GM19099 (cell line): ENCODE measurements around the gene ANKRD1.

Experiments
- POLR2A ChIP-seq: IDR thresholded peaks from 3 replicates; pipeline ENCODE4 v1.6.1; 2011; ENCODE audit warnings: low read depth; ENCODE audit not compliant: insufficient read length; ENCODE audit errors: extremely low read depth

The ANKRD1 gene

GRCh38 chr10:90920986-90921666 lies at the start of gene ANKRD1:
ANKRD1 (minus strand) TSS chr10:90921087; CDS start chr10:90921027, 60 bp downstream.
- no peak for TF ChIP-seq POLR2A

- TF ChIP-seq POLR2A = no peak
These were observed 49.2 kb upstream of the ANKRD1 start for GRCh38 chr10:90969947-90970673.

GRCh38 chr10:90969121-90969534 lies 48.2 kb upstream of the ANKRD1 start:
- TF ChIP-seq POLR2A = no peak

- no peak for TF ChIP-seq POLR2A
These were observed 47.6 kb upstream of the ANKRD1 start for GRCh38 chr10:90968328-90969081.

GRCh38 chr10:90967865-90968264 lies 47.0 kb upstream of the ANKRD1 start:
- TF ChIP-seq POLR2A = no peak

GRCh38 chr10:90966146-90966545 lies 45.3 kb upstream of the ANKRD1 start:
- no peak for TF ChIP-seq POLR2A

GRCh38 chr10:90965720-90966119 lies 44.8 kb upstream of the ANKRD1 start:
- no peak for TF ChIP-seq POLR2A

- TF ChIP-seq POLR2A = no peak
These were observed 44.0 kb upstream of the ANKRD1 start for GRCh38 chr10:90964781-90965465.

- TF ChIP-seq POLR2A = no peak
These were observed 42.4 kb upstream of the ANKRD1 start for GRCh38 chr10:90963331-90963730.

- TF ChIP-seq POLR2A = no peak
These were observed 39.5 kb upstream of the ANKRD1 start for GRCh38 chr10:90960355-90960814.

GRCh38 chr10:90959826-90960225 lies 38.9 kb upstream of the ANKRD1 start:
- no peak for TF ChIP-seq POLR2A

GRCh38 chr10:90958781-90959180 lies 37.9 kb upstream of the ANKRD1 start:
- no peak for TF ChIP-seq POLR2A

GRCh38 chr10:90947030-90947960 lies 26.4 kb upstream of the ANKRD1 start:
- TF ChIP-seq POLR2A = no peak
